OCI-LY7 (cell line): ENCODE measurements around the gene AOAH. TPM values are rescaled to one million over a fixed set of nuclear protein-coding genes. Genes with fewer than 3 reads are reported as not detected.

Experiments
- BruUV-seq: library from RNA; stranded (reverse); fragments of 400-500 nt; replicated peaks from 2 replicates; lab custom pipeline; 2021; lab: Mats Ljungman, UMichigan
- CTCF ChIA-PET: fragments of 300-600 bp; sonication (Branson Sonifier 250); formaldehyde crosslinking; loops from one replicate; lab custom pipeline; 2022; ENCODE audit warnings: antibody characterized with exemption; ENCODE audit not compliant: unreplicated experiment; lab: Charles Lee
- POLR2A ChIA-PET: fragments of 300-600 bp; sonication (Branson Sonifier 250); formaldehyde crosslinking; loops from one replicate; lab custom pipeline; 2022; ENCODE audit warnings: antibody characterized with exemption; lab: Charles Lee
- DNase-seq: peaks from one replicate; pipeline ENCODE4 v3.0.0-alpha.2; 2015; ENCODE audit warnings: low spot score
- H2AFZ ChIP-seq: fragments of 200-600 bp; sonication (generic), shearing (Covaris generic); 2 replicates; pipeline ENCODE4 v1.6.1; 2014; ENCODE audit warnings: mild to moderate bottlenecking, antibody characterized with exemption, low read length, moderate library complexity
- H3K27ac ChIP-seq: fragments of 200-600 bp; sonication (generic); 2 replicates; pipeline ENCODE4 v1.5.1; 2014; ENCODE audit warnings: mixed run types, low read depth, mild to moderate bottlenecking, moderate library complexity, low read length, inconsistent platforms; ENCODE audit not compliant: poor library complexity, severe bottlenecking
- H3K36me3 ChIP-seq: fragments of 200-600 bp; sonication (generic); 2 replicates; pipeline ENCODE4 v1.6.1; 2014; ENCODE audit warnings: mild to moderate bottlenecking, antibody characterized with exemption, low read length, moderate library complexity, mixed read lengths; ENCODE audit not compliant: insufficient read depth
- H3K4me1 ChIP-seq: fragments of 200-600 bp; sonication (generic); 2 replicates; pipeline ENCODE4 v1.5.1; 2014; ENCODE audit warnings: mild to moderate bottlenecking, low read length; ENCODE audit not compliant: insufficient read depth, poor library complexity, severe bottlenecking
- H3K4me2 ChIP-seq: fragments of 200-600 bp; sonication (generic); 2 replicates; pipeline ENCODE4 v1.6.1; 2014; ENCODE audit warnings: mild to moderate bottlenecking, low read length
- H3K4me3 ChIP-seq: fragments of 200-600 bp; sonication (generic); 2 replicates; pipeline ENCODE4 v1.5.1; 2014; ENCODE audit warnings: mild to moderate bottlenecking, low read depth, low read length; ENCODE audit not compliant: poor library complexity, severe bottlenecking
- H3K79me2 ChIP-seq: fragments of 200-600 bp; sonication (generic); 2 replicates; pipeline ENCODE4 v1.6.1; 2016; ENCODE audit warnings: low read depth, mild to moderate bottlenecking, low read length, moderate library complexity, mixed read lengths; ENCODE audit not compliant: insufficient read depth
- H3K9me2 ChIP-seq: fragments of 200-600 bp; sonication (generic); 2 replicates; pipeline ENCODE4 v1.6.1; 2016; ENCODE audit warnings: mild to moderate bottlenecking, low read length, mixed read lengths; ENCODE audit not compliant: insufficient read depth
- H3K9me3 ChIP-seq: fragments of 200-600 bp; sonication (generic); 2 replicates; pipeline ENCODE4 v1.6.1; 2014; ENCODE audit warnings: mild to moderate bottlenecking, mixed run types, low read length, mixed read lengths
- H4K20me1 ChIP-seq: fragments of 200-600 bp; sonication (generic); 2 replicates; pipeline ENCODE4 v1.6.1; 2014; ENCODE audit warnings: mild to moderate bottlenecking, antibody characterized with exemption, low read length, moderate library complexity, mixed read lengths; ENCODE audit not compliant: insufficient read depth
- CTCF ChIP-seq: fragments of 200-600 bp; sonication (generic); conservative IDR thresholded peaks from 2 replicates; pipeline ENCODE4 v1.5.1; 2014; ENCODE audit warnings: mild to moderate bottlenecking, antibody characterized with exemption, low read length, moderate library complexity, mixed read lengths
- EZH2phosphoT487 ChIP-seq: fragments of 200-600 bp; sonication (generic); IDR thresholded peaks from 2 replicates; pipeline ENCODE4 v1.6.1; 2018; ENCODE audit warnings: low read depth, borderline replicate concordance, mild to moderate bottlenecking, mixed run types, antibody characterized with exemption, low read length, moderate library complexity, mixed read lengths
- intact Hi-C: fragments of 100-400 bp; cut with micrococcal nuclease; formaldehyde crosslinking; loops from one replicate; pipeline ENCODE4 v1.10.0; 2022; ENCODE audit not compliant: unreplicated experiment
- total RNA-seq, 2 experiments: library from RNA; depleted of rRNA in 1 of 2; stranded (reverse); fragments of >200 nt in 1 of 2; shearing (Covaris generic) in 1 of 2; gene quantifications; 2 replicates each; pipeline ENCODE4 v1.2.3, GENCODE V29; 2014 to 2022

AOAH gene
- total RNA-seq, 2 experiments from 2014 or later, result 0.13 to 0.61 TPM

- H3K79me2 ChIP-seq, result no peaks in the 10 kb centered on the region
- no peak for TF ChIP-seq CTCF
- TF ChIP-seq EZH2phosphoT487, result no peak
- POLR2A ChIA-PET, result interaction anchor here (1.3 kb wide), 1 partner anchor 11 kb away, joined by 4 read pairs; no protein-coding TSS in a partner anchor
- H3K36me3 ChIP-seq, result no peaks in the 10 kb centered on the region
- intact Hi-C loops, result no loop called here
- H3K27ac ChIP-seq, result no peak overlapping the region
- no peak overlapping the region for H3K4me3 ChIP-seq
- H3K9me2 ChIP-seq, result no peaks in the 10 kb centered on the region
- BruUV-seq, result no TSS peak
- no peak for DNase-seq
- no peaks in the 10 kb centered on the region for H3K4me1 ChIP-seq
- CTCF ChIA-PET, result no interaction called here
- no peak overlapping the region for H2AFZ ChIP-seq
- H3K4me2 ChIP-seq, result no peak overlapping the region
- no peaks in the 10 kb centered on the region for H3K9me3 ChIP-seq
- H4K20me1 ChIP-seq, result no peaks in the 10 kb centered on the region
Observed at GRCh38 chr7:36615852-36616540, 108.3 kb downstream of the AOAH start.

GRCh38 chr7:36614959-36615358, 109.3 kb downstream of the AOAH start:
- CTCF ChIA-PET, result no interaction called here
- H4K20me1 ChIP-seq, result no peaks in the 10 kb centered on the region
- H3K36me3 ChIP-seq, result no peaks in the 10 kb centered on the region
- intact Hi-C loops, result no loop called here
- POLR2A ChIA-PET, result no interaction called here
- H3K9me2 ChIP-seq, result no peaks in the 10 kb centered on the region
- TF ChIP-seq EZH2phosphoT487 (no peak), CTCF (no peak)
- H2AFZ ChIP-seq, result no peak overlapping the region
- no peaks in the 10 kb centered on the region for H3K9me3 ChIP-seq
- DNase-seq, result no peak
- no peak overlapping the region for H3K4me3 ChIP-seq
- BruUV-seq, result no TSS peak
- no peak overlapping the region for H3K27ac ChIP-seq
- H3K4me2 ChIP-seq, result no peak overlapping the region
- H3K79me2 ChIP-seq, result no peaks in the 10 kb centered on the region
- no peaks in the 10 kb centered on the region for H3K4me1 ChIP-seq

GRCh38 chr7:36613031-36613614, 111.2 kb downstream of the AOAH start:
- intact Hi-C loops, result no loop called here
- no peaks in the 10 kb centered on the region for H4K20me1 ChIP-seq
- CTCF ChIA-PET, result no interaction called here
- H3K9me3 ChIP-seq, result no peaks in the 10 kb centered on the region
- no peak for DNase-seq
- BruUV-seq, result no TSS peak
- no peaks in the 10 kb centered on the region for H3K4me1 ChIP-seq
- POLR2A ChIA-PET, result no interaction called here
- H3K36me3 ChIP-seq, result no peaks in the 10 kb centered on the region
- H3K79me2 ChIP-seq, result no peaks in the 10 kb centered on the region
- TF ChIP-seq EZH2phosphoT487, result no peak
- TF ChIP-seq CTCF, result no peak
- no peak overlapping the region for H3K27ac ChIP-seq
- no peak overlapping the region for H2AFZ ChIP-seq
- no peaks in the 10 kb centered on the region for H3K9me2 ChIP-seq
- no peak overlapping the region for H3K4me3 ChIP-seq
- no peak overlapping the region for H3K4me2 ChIP-seq
